ENCODE measurements around the gene TBC1D22B. TPM values are rescaled to one million over a fixed set of nuclear protein-coding genes. Genes with fewer than 3 reads are reported as not detected.

The TBC1D22B gene
- total and polyA plus RNA-seq, 2 of the 13 experiments (the other 11 are each of a cell fraction or from before 2014, with no cell fraction given), result 9.7 to 12.9 TPM

GRCh38 chr6:37257634-37258404 lies at the start of gene TBC1D22B, which contains the start of gene TMEM217 (continued):
- TF ChIP-seq, protein P1, sequence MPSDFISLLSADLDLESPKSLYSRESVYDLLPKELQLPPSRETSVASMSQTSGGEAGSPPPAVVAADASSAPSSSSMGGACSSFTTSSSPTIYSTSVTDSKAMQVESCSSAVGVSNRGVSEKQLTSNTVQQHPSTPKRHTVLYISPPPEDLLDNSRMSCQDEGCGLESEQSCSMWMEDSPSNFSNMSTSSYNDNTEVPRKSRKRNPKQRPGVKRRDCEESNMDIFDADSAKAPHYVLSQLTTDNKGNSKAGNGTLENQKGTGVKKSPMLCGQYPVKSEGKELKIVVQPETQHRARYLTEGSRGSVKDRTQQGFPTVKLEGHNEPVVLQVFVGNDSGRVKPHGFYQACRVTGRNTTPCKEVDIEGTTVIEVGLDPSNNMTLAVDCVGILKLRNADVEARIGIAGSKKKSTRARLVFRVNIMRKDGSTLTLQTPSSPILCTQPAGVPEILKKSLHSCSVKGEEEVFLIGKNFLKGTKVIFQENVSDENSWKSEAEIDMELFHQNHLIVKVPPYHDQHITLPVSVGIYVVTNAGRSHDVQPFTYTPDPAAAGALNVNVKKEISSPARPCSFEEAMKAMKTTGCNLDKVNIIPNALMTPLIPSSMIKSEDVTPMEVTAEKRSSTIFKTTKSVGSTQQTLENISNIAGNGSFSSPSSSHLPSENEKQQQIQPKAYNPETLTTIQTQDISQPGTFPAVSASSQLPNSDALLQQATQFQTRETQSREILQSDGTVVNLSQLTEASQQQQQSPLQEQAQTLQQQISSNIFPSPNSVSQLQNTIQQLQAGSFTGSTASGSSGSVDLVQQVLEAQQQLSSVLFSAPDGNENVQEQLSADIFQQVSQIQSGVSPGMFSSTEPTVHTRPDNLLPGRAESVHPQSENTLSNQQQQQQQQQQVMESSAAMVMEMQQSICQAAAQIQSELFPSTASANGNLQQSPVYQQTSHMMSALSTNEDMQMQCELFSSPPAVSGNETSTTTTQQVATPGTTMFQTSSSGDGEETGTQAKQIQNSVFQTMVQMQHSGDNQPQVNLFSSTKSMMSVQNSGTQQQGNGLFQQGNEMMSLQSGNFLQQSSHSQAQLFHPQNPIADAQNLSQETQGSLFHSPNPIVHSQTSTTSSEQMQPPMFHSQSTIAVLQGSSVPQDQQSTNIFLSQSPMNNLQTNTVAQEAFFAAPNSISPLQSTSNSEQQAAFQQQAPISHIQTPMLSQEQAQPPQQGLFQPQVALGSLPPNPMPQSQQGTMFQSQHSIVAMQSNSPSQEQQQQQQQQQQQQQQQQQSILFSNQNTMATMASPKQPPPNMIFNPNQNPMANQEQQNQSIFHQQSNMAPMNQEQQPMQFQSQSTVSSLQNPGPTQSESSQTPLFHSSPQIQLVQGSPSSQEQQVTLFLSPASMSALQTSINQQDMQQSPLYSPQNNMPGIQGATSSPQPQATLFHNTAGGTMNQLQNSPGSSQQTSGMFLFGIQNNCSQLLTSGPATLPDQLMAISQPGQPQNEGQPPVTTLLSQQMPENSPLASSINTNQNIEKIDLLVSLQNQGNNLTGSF (CRISPR knock-in tag; IDR thresholded peaks at IDR 0.05), result no peak
- TF ChIP-seq CBX2 (IDR thresholded peaks at IDR 0.05; ENCODE audit: low read depth, low read length), result no peak
- TF ChIP-seq CBX2 (CRISPR knock-in tag; IDR thresholded peaks at IDR 0.05; ENCODE audit: low read depth), result no peak
- no peak; the same call in 1 of the 2 replicates for TF ChIP-seq ZNF710 (CRISPR knock-in tag; IDR thresholded peaks at IDR 0.05; ENCODE audit: borderline replicate concordance)
- TF ChIP-seq, protein P2, sequence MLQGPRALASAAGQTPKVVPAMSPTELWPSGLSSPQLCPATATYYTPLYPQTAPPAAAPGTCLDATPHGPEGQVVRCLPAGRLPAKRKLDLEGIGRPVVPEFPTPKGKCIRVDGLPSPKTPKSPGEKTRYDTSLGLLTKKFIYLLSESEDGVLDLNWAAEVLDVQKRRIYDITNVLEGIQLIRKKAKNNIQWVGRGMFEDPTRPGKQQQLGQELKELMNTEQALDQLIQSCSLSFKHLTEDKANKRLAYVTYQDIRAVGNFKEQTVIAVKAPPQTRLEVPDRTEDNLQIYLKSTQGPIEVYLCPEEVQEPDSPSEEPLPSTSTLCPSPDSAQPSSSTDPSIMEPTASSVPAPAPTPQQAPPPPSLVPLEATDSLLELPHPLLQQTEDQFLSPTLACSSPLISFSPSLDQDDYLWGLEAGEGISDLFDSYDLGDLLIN (CRISPR knock-in tag; IDR thresholded peaks at IDR 0.05; ENCODE audit: borderline replicate concordance), result peak; percentile 78; the same call in 1 of the 2 replicates
- no peak for TF ChIP-seq PAWR (CRISPR knock-in tag; IDR thresholded peaks at IDR 0.05; ENCODE audit: borderline replicate concordance)
- TF ChIP-seq PHB2 (IDR thresholded peaks at IDR 0.05; ENCODE audit: partially characterized antibody), result no peak
- TF ChIP-seq, protein P3, sequence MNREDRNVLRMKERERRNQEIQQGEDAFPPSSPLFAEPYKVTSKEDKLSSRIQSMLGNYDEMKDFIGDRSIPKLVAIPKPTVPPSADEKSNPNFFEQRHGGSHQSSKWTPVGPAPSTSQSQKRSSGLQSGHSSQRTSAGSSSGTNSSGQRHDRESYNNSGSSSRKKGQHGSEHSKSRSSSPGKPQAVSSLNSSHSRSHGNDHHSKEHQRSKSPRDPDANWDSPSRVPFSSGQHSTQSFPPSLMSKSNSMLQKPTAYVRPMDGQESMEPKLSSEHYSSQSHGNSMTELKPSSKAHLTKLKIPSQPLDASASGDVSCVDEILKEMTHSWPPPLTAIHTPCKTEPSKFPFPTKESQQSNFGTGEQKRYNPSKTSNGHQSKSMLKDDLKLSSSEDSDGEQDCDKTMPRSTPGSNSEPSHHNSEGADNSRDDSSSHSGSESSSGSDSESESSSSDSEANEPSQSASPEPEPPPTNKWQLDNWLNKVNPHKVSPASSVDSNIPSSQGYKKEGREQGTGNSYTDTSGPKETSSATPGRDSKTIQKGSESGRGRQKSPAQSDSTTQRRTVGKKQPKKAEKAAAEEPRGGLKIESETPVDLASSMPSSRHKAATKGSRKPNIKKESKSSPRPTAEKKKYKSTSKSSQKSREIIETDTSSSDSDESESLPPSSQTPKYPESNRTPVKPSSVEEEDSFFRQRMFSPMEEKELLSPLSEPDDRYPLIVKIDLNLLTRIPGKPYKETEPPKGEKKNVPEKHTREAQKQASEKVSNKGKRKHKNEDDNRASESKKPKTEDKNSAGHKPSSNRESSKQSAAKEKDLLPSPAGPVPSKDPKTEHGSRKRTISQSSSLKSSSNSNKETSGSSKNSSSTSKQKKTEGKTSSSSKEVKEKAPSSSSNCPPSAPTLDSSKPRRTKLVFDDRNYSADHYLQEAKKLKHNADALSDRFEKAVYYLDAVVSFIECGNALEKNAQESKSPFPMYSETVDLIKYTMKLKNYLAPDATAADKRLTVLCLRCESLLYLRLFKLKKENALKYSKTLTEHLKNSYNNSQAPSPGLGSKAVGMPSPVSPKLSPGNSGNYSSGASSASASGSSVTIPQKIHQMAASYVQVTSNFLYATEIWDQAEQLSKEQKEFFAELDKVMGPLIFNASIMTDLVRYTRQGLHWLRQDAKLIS (CRISPR knock-in tag; IDR thresholded peaks at IDR 0.05), result peak; percentile 72; the same call in 1 of the 2 replicates
- no peak for TF ChIP-seq ZNF121 (CRISPR knock-in tag; IDR thresholded peaks at IDR 0.05)
- TF ChIP-seq RARG (CRISPR knock-in tag; IDR thresholded peaks at IDR 0.05; ENCODE audit: low read depth), result no peak
- no peak for TF ChIP-seq ZNF720 (CRISPR knock-in tag; IDR thresholded peaks at IDR 0.05)
- TF ChIP-seq, protein P4, sequence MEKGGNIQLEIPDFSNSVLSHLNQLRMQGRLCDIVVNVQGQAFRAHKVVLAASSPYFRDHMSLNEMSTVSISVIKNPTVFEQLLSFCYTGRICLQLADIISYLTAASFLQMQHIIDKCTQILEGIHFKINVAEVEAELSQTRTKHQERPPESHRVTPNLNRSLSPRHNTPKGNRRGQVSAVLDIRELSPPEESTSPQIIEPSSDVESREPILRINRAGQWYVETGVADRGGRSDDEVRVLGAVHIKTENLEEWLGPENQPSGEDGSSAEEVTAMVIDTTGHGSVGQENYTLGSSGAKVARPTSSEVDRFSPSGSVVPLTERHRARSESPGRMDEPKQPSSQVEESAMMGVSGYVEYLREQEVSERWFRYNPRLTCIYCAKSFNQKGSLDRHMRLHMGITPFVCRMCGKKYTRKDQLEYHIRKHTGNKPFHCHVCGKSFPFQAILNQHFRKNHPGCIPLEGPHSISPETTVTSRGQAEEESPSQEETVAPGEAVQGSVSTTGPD (CRISPR knock-in tag; IDR thresholded peaks at IDR 0.05), result no peak
- TF ChIP-seq SOX5 (CRISPR knock-in tag; IDR thresholded peaks at IDR 0.05; ENCODE audit: borderline replicate concordance), result peak; percentile 29; the same call in 1 of the 2 replicates
- TF ChIP-seq FIP1L1 (IDR thresholded peaks at IDR 0.05; ENCODE audit: borderline replicate concordance, insufficient read depth, low read depth, low read length), result no peak

Data from HepG2 (cell line).